HEK293 (cell line): ENCODE measurements around the gene PGM1.

ENCODE experiments used
- CTCF ChIA-PET: fragments of 350-600 bp; formaldehyde crosslinking; extraction: SDS; loops from one replicate; lab custom pipeline; 2021; ENCODE audit warnings: antibody characterized with exemption; lab: Yijun Ruan, JAX
- POLR2A ChIA-PET: fragments of 300-600 bp; formaldehyde crosslinking; extraction: SDS; loops from one replicate; lab custom pipeline; 2020; ENCODE audit warnings: antibody characterized with exemption, inconsistent platforms; lab: Yijun Ruan, JAX
- H3K27ac ChIP-seq: fragments of 200-500 bp; sonication (Bioruptor generic); 2 replicates; pipeline ENCODE4 v1.5.1; 2014; ENCODE audit warnings: low read depth, low read length, control low read depth, inconsistent platforms; ENCODE audit errors: extremely low read depth
- H3K36me3 ChIP-seq, 2 experiments: fragments of 200-500 bp in 1 of 2; sonication (Bioruptor generic) in 1 of 2; 1 replicate in 1 of 2; 2 replicates in 1 of 2; pipeline ENCODE4 v1.5.1; 2014 to 2017; ENCODE audit warnings: inconsistent platforms in 2 of 2, low read length in 2 of 2; ENCODE audit not compliant: control insufficient read depth in 2 of 2, insufficient read depth in 1 of 2
- H3K4me1 ChIP-seq: fragments of 200-500 bp; sonication (Bioruptor generic); 2 replicates; pipeline ENCODE4 v1.5.1; 2014; ENCODE audit warnings: mild to moderate bottlenecking, low read length, inconsistent platforms; ENCODE audit not compliant: control insufficient read depth, insufficient read depth
- H3K4me3 ChIP-seq: 2 replicates; pipeline ENCODE4 v1.5.1; 2011; ENCODE audit warnings: low read depth, mild to moderate bottlenecking, control low read depth, low read length, moderate library complexity
- H3K9me3 ChIP-seq: fragments of 200-500 bp; sonication (Bioruptor generic); 2 replicates; pipeline ENCODE4 v1.5.1; 2014; ENCODE audit warnings: low read depth, low read length, inconsistent platforms; ENCODE audit not compliant: control insufficient read depth, insufficient read depth
- BCL11B ChIP-seq: fragments of 450-650 bp; formaldehyde crosslinking; IDR thresholded peaks from 2 replicates; pipeline ENCODE4 v1.5.1; 2016; ENCODE audit warnings: low read depth, missing biosample characterization, missing genetic modification characterization
- FEZF1 ChIP-seq: fragments of 450-650 bp; formaldehyde crosslinking; IDR thresholded peaks from 2 replicates; pipeline ENCODE4 v1.5.1; 2016; ENCODE audit warnings: missing biosample characterization, missing genetic modification characterization
- IKZF3 ChIP-seq: fragments of 450-650 bp; IDR thresholded peaks from 2 replicates; pipeline ENCODE4 v1.5.0; 2018; ENCODE audit warnings: missing biosample characterization, mild to moderate bottlenecking, missing genetic modification characterization, moderate library complexity
- KLF1 ChIP-seq: fragments of 450-650 bp; formaldehyde crosslinking; IDR thresholded peaks from 2 replicates; pipeline ENCODE4 v1.5.1; 2016; ENCODE audit warnings: missing biosample characterization, missing genetic modification characterization
- OSR2 ChIP-seq: fragments of 450-650 bp; formaldehyde crosslinking; IDR thresholded peaks from 2 replicates; pipeline ENCODE4 v1.5.1; 2016; ENCODE audit warnings: missing biosample characterization, missing genetic modification characterization
- PRDM1 ChIP-seq: fragments of 450-650 bp; formaldehyde crosslinking; IDR thresholded peaks from 2 replicates; pipeline ENCODE4; 2016; ENCODE audit warnings: missing biosample characterization, missing genetic modification characterization
- RBAK ChIP-seq: fragments of 450-650 bp; formaldehyde crosslinking; IDR thresholded peaks from 2 replicates; pipeline ENCODE4 v1.5.1; 2016; ENCODE audit warnings: missing biosample characterization, missing genetic modification characterization
- SP2 ChIP-seq: fragments of 450-650 bp; formaldehyde crosslinking; IDR thresholded peaks from 2 replicates; pipeline ENCODE4 v1.5.1; 2016; ENCODE audit warnings: missing biosample characterization, missing genetic modification characterization
- ZNF140 ChIP-seq: fragments of 450-650 bp; formaldehyde crosslinking; IDR thresholded peaks from 2 replicates; pipeline ENCODE4 v1.5.1; 2016; ENCODE audit warnings: missing biosample characterization, missing genetic modification characterization
- ZNF16 ChIP-seq: fragments of 450-650 bp; formaldehyde crosslinking; IDR thresholded peaks from 2 replicates; pipeline ENCODE4 v1.5.1; 2016; ENCODE audit warnings: low read depth, missing biosample characterization, missing genetic modification characterization
- ZNF221 ChIP-seq: fragments of 450-650 bp; formaldehyde crosslinking; IDR thresholded peaks from 2 replicates; pipeline ENCODE4 v1.5.1; 2017; ENCODE audit warnings: missing biosample characterization, missing genetic modification characterization, borderline replicate concordance
- ZNF274 ChIP-seq, 2 experiments: fragments of 200-500 bp in 1 of 2; fragments of 450-650 bp in 1 of 2; sonication (Bioruptor generic) in 1 of 2; formaldehyde crosslinking in 1 of 2; IDR thresholded peaks; 2 replicates each; pipeline versions ENCODE4 v1.5.1 to v1.6.1; 2014 to 2016; ENCODE audit warnings: borderline replicate concordance in 1 of 2, inconsistent platforms in 1 of 2, low read length in 1 of 2, missing biosample characterization in 1 of 2, missing genetic modification characterization in 1 of 2
- ZNF394 ChIP-seq: fragments of 450-650 bp; formaldehyde crosslinking; IDR thresholded peaks from 2 replicates; pipeline ENCODE4 v1.5.1; 2016; ENCODE audit warnings: missing biosample characterization, missing genetic modification characterization, mild to moderate bottlenecking, moderate library complexity, borderline replicate concordance
- ZNF473 ChIP-seq: fragments of 450-650 bp; formaldehyde crosslinking; IDR thresholded peaks from 2 replicates; pipeline ENCODE4 v1.5.1; 2017; ENCODE audit warnings: missing biosample characterization, missing genetic modification characterization
- ZNF510 ChIP-seq: fragments of 450-650 bp; formaldehyde crosslinking; IDR thresholded peaks from 2 replicates; pipeline ENCODE4 v1.5.1; 2018; ENCODE audit warnings: mild to moderate bottlenecking, missing genetic modification characterization, missing biosample characterization; ENCODE audit not compliant: insufficient replicate concordance
- ZNF555 ChIP-seq: fragments of 450-650 bp; formaldehyde crosslinking; conservative IDR thresholded peaks from 2 replicates; pipeline ENCODE4 v1.5.1; 2017; ENCODE audit warnings: missing biosample characterization, mild to moderate bottlenecking, missing genetic modification characterization, inconsistent platforms
- ZNF621 ChIP-seq: fragments of 450-650 bp; formaldehyde crosslinking; IDR thresholded peaks from 2 replicates; pipeline ENCODE4 v1.5.1; 2017; ENCODE audit warnings: missing biosample characterization, missing genetic modification characterization
- ZNF623 ChIP-seq: fragments of 450-650 bp; formaldehyde crosslinking; IDR thresholded peaks from 2 replicates; pipeline ENCODE4 v1.5.1; 2016; ENCODE audit warnings: missing biosample characterization, missing genetic modification characterization
- ZNF654 ChIP-seq: fragments of 450-650 bp; formaldehyde crosslinking; IDR thresholded peaks from 2 replicates; pipeline ENCODE4 v1.5.1; 2016; ENCODE audit warnings: low read depth, missing biosample characterization, missing genetic modification characterization
- ZNF664 ChIP-seq: fragments of 450-650 bp; formaldehyde crosslinking; IDR thresholded peaks from 2 replicates; pipeline ENCODE4 v1.5.1; 2016; ENCODE audit warnings: missing biosample characterization, missing genetic modification characterization
- ZNF791 ChIP-seq: fragments of 450-650 bp; formaldehyde crosslinking; IDR thresholded peaks from 2 replicates; pipeline ENCODE4 v1.5.1; 2016; ENCODE audit warnings: missing biosample characterization, missing genetic modification characterization
- ZNF830 ChIP-seq: fragments of 450-650 bp; IDR thresholded peaks from 2 replicates; pipeline ENCODE4 v1.5.0; 2018; ENCODE audit warnings: missing biosample characterization, missing genetic modification characterization, low read depth, mild to moderate bottlenecking, moderate library complexity
- TF ChIP-seq, protein P1 (sequence below): fragments of 450-650 bp; formaldehyde crosslinking; IDR thresholded peaks from 2 replicates; pipeline ENCODE4 v1.5.0; 2017; ENCODE audit warnings: missing biosample characterization, missing genetic modification characterization, borderline replicate concordance
- TF ChIP-seq, protein P2 (sequence below): IDR thresholded peaks from 2 replicates; pipeline ENCODE4 v1.6.1; 2011; ENCODE audit warnings: mild to moderate bottlenecking, low read depth, low read length, borderline replicate concordance

Gene PGM1

DNA sequence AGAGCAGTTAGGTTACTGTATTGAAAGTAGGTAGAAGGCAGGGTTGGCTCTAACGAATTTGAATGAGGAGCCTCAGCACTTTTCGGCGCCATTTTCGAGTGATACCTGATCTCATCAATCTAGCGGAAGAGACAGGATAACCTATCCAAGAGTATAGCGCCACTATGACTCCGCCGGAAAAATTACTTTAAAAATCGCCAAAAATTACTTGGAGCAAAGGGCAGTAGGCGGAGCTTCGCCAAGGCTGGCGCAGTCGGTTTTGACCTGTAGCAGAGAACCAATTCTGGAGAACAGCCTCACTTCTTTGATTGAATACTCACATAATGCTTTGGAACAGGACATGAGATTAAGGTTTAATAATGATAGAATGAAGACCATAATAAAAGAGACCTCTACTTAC is 44.3 kb upstream of the PGM1 start (continued):
- TF ChIP-seq ZNF555 (tag by site-specific recombination), result no peak
- no peak for TF ChIP-seq ZNF791
- TF ChIP-seq ZNF221 (tag by site-specific recombination), result no peak
- TF ChIP-seq, protein P1, sequence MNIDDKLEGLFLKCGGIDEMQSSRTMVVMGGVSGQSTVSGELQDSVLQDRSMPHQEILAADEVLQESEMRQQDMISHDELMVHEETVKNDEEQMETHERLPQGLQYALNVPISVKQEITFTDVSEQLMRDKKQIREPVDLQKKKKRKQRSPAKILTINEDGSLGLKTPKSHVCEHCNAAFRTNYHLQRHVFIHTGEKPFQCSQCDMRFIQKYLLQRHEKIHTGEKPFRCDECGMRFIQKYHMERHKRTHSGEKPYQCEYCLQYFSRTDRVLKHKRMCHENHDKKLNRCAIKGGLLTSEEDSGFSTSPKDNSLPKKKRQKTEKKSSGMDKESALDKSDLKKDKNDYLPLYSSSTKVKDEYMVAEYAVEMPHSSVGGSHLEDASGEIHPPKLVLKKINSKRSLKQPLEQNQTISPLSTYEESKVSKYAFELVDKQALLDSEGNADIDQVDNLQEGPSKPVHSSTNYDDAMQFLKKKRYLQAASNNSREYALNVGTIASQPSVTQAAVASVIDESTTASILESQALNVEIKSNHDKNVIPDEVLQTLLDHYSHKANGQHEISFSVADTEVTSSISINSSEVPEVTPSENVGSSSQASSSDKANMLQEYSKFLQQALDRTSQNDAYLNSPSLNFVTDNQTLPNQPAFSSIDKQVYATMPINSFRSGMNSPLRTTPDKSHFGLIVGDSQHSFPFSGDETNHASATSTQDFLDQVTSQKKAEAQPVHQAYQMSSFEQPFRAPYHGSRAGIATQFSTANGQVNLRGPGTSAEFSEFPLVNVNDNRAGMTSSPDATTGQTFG (tag by site-specific recombination), result no peak

DNA sequence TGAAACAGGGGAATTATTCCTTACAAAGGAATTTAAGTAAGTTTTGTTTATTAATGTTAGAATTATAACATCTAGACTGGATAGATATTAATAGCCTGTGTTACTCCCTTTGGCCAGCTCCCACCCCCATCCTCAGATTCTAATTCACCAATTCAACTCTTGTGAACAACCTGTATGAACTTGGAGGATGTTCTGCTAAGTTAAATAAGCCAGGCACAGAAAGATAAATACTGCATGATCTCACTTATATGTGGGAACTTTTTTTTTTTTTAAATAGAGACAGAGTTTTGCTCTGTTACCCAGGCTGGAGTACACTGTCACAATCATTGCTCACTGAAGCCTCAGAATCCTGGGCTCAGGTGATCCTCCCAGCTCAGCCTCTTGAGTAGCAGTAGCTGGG is 37.7 kb upstream of the PGM1 start:
- Histone ChIP-seq H3K4me3 (no peak overlapping the region), H3K9me3 (no peaks in the 10 kb centered on the region), H3K27ac (no peak overlapping the region), H3K36me3 (no peaks in the 10 kb centered on the region; a peak in 2 of 3 replicates), H3K4me1 (no peaks in the 10 kb centered on the region)
- CTCF ChIA-PET, result interaction anchor here (0.6 to 2.3 kb wide), 5 partner anchors 455 to 1186 kb away, joined by 3 to 10 read pairs (median 5); no protein-coding TSS in a partner anchor
- no peak for TF ChIP-seq ZNF394 (tag by site-specific recombination)
- TF ChIP-seq IKZF3 (tag by site-specific recombination), result no peak
- no peak for TF ChIP-seq ZNF274 (IDR thresholded peaks at IDR 0.05; ENCODE audit: low read length)
- TF ChIP-seq ZNF274 (tag by site-specific recombination; IDR thresholded peaks at IDR 0.05; ENCODE audit: borderline replicate concordance), result no peak
- TF ChIP-seq ZNF555 (tag by site-specific recombination), result no peak
- no peak for TF ChIP-seq ZNF140
- TF ChIP-seq ZNF623 (tag by site-specific recombination), result no peak
- TF ChIP-seq ZNF664, result no peak
- TF ChIP-seq ZNF16, result no peak
- TF ChIP-seq RBAK (tag by site-specific recombination), result no peak
- TF ChIP-seq SP2 (tag by site-specific recombination), result no peak
- no peak for TF ChIP-seq OSR2 (tag by site-specific recombination)
- TF ChIP-seq PRDM1 (tag by site-specific recombination), result no peak
- TF ChIP-seq ZNF621, result no peak
- TF ChIP-seq, protein P2, sequence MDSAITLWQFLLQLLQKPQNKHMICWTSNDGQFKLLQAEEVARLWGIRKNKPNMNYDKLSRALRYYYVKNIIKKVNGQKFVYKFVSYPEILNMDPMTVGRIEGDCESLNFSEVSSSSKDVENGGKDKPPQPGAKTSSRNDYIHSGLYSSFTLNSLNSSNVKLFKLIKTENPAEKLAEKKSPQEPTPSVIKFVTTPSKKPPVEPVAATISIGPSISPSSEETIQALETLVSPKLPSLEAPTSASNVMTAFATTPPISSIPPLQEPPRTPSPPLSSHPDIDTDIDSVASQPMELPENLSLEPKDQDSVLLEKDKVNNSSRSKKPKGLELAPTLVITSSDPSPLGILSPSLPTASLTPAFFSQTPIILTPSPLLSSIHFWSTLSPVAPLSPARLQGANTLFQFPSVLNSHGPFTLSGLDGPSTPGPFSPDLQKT, result no peak
- POLR2A ChIA-PET, result no interaction called here

DNA sequence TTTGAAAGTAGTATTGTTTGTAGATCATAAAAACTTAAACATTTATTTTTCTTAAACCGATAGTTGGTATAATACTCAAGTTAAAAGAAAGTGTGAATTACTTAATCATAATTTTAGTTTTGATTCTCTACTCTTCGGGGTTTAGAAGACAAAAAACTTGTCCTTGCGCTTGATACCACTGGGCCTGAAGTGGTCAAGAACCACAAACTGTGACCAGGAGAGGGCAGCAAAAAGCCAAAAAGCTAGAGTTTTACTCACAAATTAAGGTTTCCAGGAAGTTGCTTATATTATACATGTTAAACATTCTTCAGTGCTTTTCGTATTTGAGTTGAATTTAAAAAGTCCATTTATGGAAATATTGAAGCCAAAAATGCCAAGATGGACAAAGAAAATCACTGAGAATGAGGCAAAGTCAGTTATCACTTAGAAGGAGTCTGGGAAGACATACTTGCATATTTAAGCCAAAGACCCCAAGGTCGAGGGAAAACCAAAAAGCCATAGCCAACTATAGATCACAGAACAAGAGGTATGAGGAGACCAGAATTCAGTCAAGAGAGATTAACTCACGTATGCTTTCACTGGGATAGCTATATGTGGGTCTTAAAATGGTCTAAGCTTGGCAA is 35.7 kb upstream of the PGM1 start:
- ChIA-PET CTCF (interaction anchor here (0.6 to 2.4 kb wide), 16 partner anchors 8 to 1592 kb away, joined by 3 to 11 read pairs (median 3); no protein-coding TSS in a partner anchor), POLR2A (no interaction called here)
- Histone ChIP-seq H3K4me3 (no peak overlapping the region), H3K9me3 (no peaks in the 10 kb centered on the region), H3K4me1 (no peaks in the 10 kb centered on the region), H3K27ac (no peak overlapping the region), H3K36me3 (peaks cover 0 to 4% of the 10 kb centered on the region in 2 experiments; a peak in 2 of 3 replicates)
- TF ChIP-seq ZNF830 (tag by site-specific recombination) (no peak), ZNF654 (peak; percentile 44), FEZF1 (tag by site-specific recombination) (no peak), KLF1 (tag by site-specific recombination) (no peak), ZNF510 (no peak), BCL11B (tag by site-specific recombination) (no peak), ZNF473 (tag by site-specific recombination) (no peak), ZNF274 (IDR thresholded peaks at IDR 0.05; ENCODE audit: low read length) (no peak), ZNF274 (tag by site-specific recombination; IDR thresholded peaks at IDR 0.05; ENCODE audit: borderline replicate concordance) (no peak)
